Measurements from ENCODE around the gene MYO1D.

DNA sequence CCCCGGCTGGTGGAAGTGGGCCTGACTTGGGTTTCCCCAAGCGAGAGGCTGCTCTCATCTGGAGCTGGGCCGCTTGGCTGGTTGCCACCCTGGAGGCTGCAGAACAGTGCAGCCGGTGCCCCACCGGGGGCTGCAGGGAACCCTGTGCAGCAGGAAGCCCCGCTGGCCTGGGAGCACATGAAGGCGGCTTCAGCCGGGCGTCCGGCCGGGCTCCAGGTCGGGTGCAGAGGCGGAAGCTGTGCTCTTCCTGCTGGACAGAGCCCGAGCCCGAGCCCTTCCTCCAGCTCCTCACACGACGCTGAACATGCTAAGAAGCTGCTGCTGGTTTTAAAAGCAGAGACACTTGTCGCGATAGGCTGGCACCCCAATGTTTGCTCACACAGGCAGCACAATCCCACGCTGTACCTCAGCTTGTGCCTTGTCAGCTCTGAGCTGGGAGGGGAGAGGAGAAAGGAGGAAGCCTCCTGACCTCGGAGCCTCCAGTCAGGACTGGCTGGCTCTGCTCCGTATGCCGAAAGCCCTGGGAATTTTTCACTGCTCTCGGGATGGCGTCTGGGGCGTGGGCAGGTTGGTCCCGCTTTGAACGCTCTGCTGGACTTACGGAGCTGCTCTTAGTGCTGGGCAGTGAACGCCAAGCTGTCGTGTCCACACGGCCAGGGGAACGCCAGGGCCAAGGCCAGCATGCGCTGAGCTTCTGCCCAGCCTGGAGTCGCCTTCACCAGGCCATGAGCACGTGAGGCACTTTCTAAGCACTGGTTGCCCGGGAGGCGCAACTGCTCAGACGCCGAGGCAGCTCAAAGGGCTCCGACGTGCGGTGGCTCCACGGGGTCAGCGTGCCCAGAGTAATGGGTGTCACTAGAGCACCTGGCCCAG lies 381.3 kb downstream of the MYO1D start:
- no peak for TF ChIP-seq TCF7L2 (IDR thresholded peaks at IDR 0.05; ENCODE audit: low read depth, low read length)
- TF ChIP-seq, protein P1, sequence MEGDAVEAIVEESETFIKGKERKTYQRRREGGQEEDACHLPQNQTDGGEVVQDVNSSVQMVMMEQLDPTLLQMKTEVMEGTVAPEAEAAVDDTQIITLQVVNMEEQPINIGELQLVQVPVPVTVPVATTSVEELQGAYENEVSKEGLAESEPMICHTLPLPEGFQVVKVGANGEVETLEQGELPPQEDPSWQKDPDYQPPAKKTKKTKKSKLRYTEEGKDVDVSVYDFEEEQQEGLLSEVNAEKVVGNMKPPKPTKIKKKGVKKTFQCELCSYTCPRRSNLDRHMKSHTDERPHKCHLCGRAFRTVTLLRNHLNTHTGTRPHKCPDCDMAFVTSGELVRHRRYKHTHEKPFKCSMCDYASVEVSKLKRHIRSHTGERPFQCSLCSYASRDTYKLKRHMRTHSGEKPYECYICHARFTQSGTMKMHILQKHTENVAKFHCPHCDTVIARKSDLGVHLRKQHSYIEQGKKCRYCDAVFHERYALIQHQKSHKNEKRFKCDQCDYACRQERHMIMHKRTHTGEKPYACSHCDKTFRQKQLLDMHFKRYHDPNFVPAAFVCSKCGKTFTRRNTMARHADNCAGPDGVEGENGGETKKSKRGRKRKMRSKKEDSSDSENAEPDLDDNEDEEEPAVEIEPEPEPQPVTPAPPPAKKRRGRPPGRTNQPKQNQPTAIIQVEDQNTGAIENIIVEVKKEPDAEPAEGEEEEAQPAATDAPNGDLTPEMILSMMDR (IDR thresholded peaks at IDR 0.05): no peak
- TF ChIP-seq, protein P2, sequence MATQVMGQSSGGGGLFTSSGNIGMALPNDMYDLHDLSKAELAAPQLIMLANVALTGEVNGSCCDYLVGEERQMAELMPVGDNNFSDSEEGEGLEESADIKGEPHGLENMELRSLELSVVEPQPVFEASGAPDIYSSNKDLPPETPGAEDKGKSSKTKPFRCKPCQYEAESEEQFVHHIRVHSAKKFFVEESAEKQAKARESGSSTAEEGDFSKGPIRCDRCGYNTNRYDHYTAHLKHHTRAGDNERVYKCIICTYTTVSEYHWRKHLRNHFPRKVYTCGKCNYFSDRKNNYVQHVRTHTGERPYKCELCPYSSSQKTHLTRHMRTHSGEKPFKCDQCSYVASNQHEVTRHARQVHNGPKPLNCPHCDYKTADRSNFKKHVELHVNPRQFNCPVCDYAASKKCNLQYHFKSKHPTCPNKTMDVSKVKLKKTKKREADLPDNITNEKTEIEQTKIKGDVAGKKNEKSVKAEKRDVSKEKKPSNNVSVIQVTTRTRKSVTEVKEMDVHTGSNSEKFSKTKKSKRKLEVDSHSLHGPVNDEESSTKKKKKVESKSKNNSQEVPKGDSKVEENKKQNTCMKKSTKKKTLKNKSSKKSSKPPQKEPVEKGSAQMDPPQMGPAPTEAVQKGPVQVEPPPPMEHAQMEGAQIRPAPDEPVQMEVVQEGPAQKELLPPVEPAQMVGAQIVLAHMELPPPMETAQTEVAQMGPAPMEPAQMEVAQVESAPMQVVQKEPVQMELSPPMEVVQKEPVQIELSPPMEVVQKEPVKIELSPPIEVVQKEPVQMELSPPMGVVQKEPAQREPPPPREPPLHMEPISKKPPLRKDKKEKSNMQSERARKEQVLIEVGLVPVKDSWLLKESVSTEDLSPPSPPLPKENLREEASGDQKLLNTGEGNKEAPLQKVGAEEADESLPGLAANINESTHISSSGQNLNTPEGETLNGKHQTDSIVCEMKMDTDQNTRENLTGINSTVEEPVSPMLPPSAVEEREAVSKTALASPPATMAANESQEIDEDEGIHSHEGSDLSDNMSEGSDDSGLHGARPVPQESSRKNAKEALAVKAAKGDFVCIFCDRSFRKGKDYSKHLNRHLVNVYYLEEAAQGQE (IDR thresholded peaks at IDR 0.05; ENCODE audit: insufficient read depth in 1 of 2, low read depth in 2 of 2, low read length in 1 of 2): no peak
- TF ChIP-seq POLR2AphosphoS5 (IDR thresholded peaks at IDR 0.05; ENCODE audit: low read depth, low read length): no peak

Data from Panc1 (cell line).